T-cell (primary cell): Measurements from ENCODE around the gene DNAI7. TPM values are rescaled to one million over a fixed set of nuclear protein-coding genes. Genes with fewer than 3 reads are reported as not detected.
A peak's percentile ranks its signal among the peaks of the same experiment; 100 is the strongest.

Experiments used
- ATAC-seq, 4 experiments: fragments of 200-7000 bp in 3 of 4; fragments of 150-1000 bp in 1 of 4; cut with Tn5 transposase; replicated peaks in 1 of 4; 1 replicate in 3 of 4; 2 replicates in 1 of 4; pipeline ENCODE4 v1.10.0; 2021; ENCODE audit warnings: moderate library complexity in 3 of 4, mild to moderate bottlenecking in 2 of 4, moderate number of reproducible peaks in 1 of 4
- CTCF ChIA-PET, 2 donors: fragments of 300-600 bp; sonication (Branson Sonifier 250); formaldehyde crosslinking; loops; one replicate each; lab custom pipeline; 2022; ENCODE audit warnings: antibody characterized with exemption in 2 of 2; lab: Charles Lee
- POLR2A ChIA-PET, 2 donors: fragments of 300-600 bp; sonication (Branson Sonifier 250); formaldehyde crosslinking; loops; one replicate each; lab custom pipeline; 2022; ENCODE audit warnings: antibody characterized with exemption in 2 of 2; lab: Charles Lee
- DNase-seq, 35 experiments: peaks; one replicate each; pipeline versions ENCODE4 v3.0.0 to v3.0.0-alpha.2; 2013 to 2023
- H3K27ac ChIP-seq: one replicate; pipeline ENCODE4 v1.5.1; 2013; ENCODE audit warnings: low read length
- H3K27me3 ChIP-seq, 2 experiments: replicated peaks in 1 of 2; 1 replicate in 1 of 2; 2 replicates in 1 of 2; pipeline versions ENCODE4 v1.6.1 to v1.7.0; 2013; ENCODE audit warnings: low read length in 1 of 2, mixed read lengths in 1 of 2; ENCODE audit not compliant: control insufficient read depth in 2 of 2, insufficient read depth in 2 of 2; ENCODE audit errors: extremely low read depth in 1 of 2
- H3K36me3 ChIP-seq, 2 donors: 1 replicate in 1 of 2; 2 replicates in 1 of 2; pipeline versions ENCODE4 v1.6.1 to v1.7.0; 2013; ENCODE audit warnings: low read length in 1 of 2; ENCODE audit not compliant: control insufficient read depth in 2 of 2, insufficient read depth in 1 of 2; ENCODE audit errors: extremely low read depth in 1 of 2
- H3K4me1 ChIP-seq, 2 experiments: 1 replicate in 1 of 2; 2 replicates in 1 of 2; pipeline versions ENCODE4 v1.6.1 to v1.7.0; 2013; ENCODE audit warnings: low read length in 2 of 2, mixed read lengths in 1 of 2; ENCODE audit not compliant: insufficient read depth in 2 of 2, control insufficient read depth in 1 of 2; ENCODE audit errors: extremely low read depth in 1 of 2
- H3K4me3 ChIP-seq, 2 donors: 1 replicate in 1 of 2; 2 replicates in 1 of 2; pipeline versions ENCODE4 v1.5.1 to v1.7.0; 2013; ENCODE audit warnings: mild to moderate bottlenecking in 2 of 2, low read length in 1 of 2, moderate library complexity in 1 of 2; ENCODE audit not compliant: control insufficient read depth in 1 of 2; ENCODE audit errors: extremely low read depth in 1 of 2
- H3K9me3 ChIP-seq: 2 replicates; pipeline ENCODE4 v1.7.0; 2013
- H3K27ac Mint-ChIP-seq, 2 donors: one replicate each; pipeline ENCODE4 v1.8.0; 2020 to 2021; ENCODE audit warnings: mild to moderate bottlenecking in 2 of 2, mixed read lengths in 2 of 2
- H3K27me3 Mint-ChIP-seq, 2 donors: one replicate each; pipeline ENCODE4 v1.8.0; 2021 to 2022; ENCODE audit warnings: mixed read lengths in 2 of 2
- H3K36me3 Mint-ChIP-seq: one replicate; pipeline ENCODE4 v1.8.0; 2021; ENCODE audit warnings: mixed read lengths
- H3K4me1 Mint-ChIP-seq, 3 donors: one replicate each; pipeline ENCODE4 v1.8.0; 2020 to 2022; ENCODE audit warnings: mixed read lengths in 3 of 3, mild to moderate bottlenecking in 1 of 3
- H3K4me3 Mint-ChIP-seq, 3 donors: one replicate each; pipeline ENCODE4 v1.8.0; 2020 to 2022; ENCODE audit warnings: mild to moderate bottlenecking in 3 of 3, mixed read lengths in 3 of 3, moderate library complexity in 3 of 3
- H3K9me3 Mint-ChIP-seq, 3 donors: one replicate each; pipeline ENCODE4 v1.8.0; 2020 to 2022; ENCODE audit warnings: mixed read lengths in 3 of 3
- WGBS: methylation state at CpG from one replicate; pipeline ENCODE4 v1.1.5; 2013; ENCODE audit warnings: missing lambda C conversion rate; ENCODE audit not compliant: insufficient coverage; 5-methylcytosine and 5-hydroxymethylcytosine counted together
- total RNA-seq, 35 experiments: library from RNA in 6 of 35; stranded (reverse) in 6 of 35; fragments of 120-200 nt in 1 of 35; gene quantifications; one replicate each; pipeline versions ENCODE4 v1.2.1 to v1.2.4 and lab custom pipeline; 2013 to 2026

DNAI7 gene
- total RNA-seq, 5 donors from 2014 or later (not counting 1 experiment from before 2014, with no cell fraction given) = 0.16 to 0.90 (median 0.30) TPM; not detected in 2

DNA sequence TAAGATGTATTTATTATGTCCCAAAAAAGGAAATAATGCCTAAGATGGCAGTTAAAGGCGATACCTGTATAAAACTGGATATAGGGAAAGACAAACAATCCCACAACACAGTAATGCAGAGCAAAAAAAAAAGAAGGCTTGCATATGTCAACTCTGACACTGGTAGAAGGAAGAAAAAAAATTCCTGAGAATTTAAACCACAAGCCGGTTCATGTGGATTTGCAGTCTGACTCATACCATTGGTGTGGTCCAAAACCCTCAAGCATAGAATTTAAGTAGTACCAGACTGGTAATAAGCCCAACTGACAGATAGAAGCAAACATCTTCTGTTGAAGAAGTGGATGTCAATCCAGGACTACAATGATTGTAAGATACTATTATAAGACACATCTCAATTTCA, 7.2 kb downstream of the DNAI7 start:
- H3K27me3 ChIP-seq = no peaks in the 10 kb centered on the region
- DNase-seq (no peak), ATAC-seq (no peak)
- Mint-ChIP-seq H3K27me3 (no peaks in the 10 kb centered on the region), H3K9me3 (no peaks in the 10 kb centered on the region), H3K36me3 (no peaks in the 10 kb centered on the region), H3K4me3 (peak overlapping the region in 1 of 3 donors; percentile 70), H3K4me1 (peaks cover 13 to 14% (median 14%) of the 10 kb centered on the region in 3 donors), H3K27ac (no peak overlapping the region)
- POLR2A ChIA-PET = no interaction called here
- no peak overlapping the region for H3K4me3 ChIP-seq
- CTCF ChIA-PET = interaction anchor here in 1 of 2 donors (0.6 to 0.9 kb wide), 2 partner anchors 136 to 200 kb away, joined by 3 read pairs; no protein-coding TSS in a partner anchor
- no peaks in the 10 kb centered on the region for H3K36me3 ChIP-seq
- H3K9me3 ChIP-seq = no peaks in the 10 kb centered on the region
- no CpG with 5 or more reads among the region's 2 CpGs for WGBS
- no peak overlapping the region for H3K27ac ChIP-seq
- H3K4me1 ChIP-seq = peaks cover 0 to 10% of the 10 kb centered on the region in 2 experiments

- H3K27ac ChIP-seq = peak overlapping the region; percentile 40
Measured at GRCh38 chr12:25186788-25187402, 8.1 kb downstream of the DNAI7 start.

DNA sequence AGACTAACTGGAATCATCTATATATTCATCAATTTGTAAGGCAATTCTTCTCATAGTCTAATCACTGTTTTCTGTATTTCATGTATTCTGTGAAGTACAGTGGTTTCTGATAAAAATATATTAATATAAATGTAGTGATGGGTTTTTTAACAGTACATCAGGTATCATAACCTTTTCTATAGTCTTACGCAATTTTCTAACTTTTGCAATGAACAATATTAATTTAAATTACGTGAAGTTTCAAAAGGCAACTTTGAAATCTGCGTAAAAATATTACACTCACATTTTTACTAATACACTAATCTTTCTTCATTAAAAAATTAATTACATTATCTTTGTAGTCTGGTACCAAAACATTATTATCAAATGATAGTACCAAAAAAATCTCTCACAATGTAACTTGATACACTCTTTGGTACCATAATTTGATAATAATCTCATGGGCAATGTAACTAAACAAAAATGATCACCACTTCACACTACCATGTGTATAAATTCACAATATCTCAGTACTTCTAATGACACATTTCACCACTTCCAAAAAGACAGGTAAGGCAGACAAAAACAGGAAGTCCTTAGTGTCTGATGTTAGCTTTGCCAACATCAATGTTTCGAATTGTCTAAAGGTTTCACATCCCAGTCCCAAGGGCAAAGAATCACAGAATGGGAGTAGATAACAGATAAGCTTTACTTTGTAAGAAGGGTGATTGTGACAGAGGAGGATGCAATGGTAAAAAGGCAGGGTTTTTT, 8.7 kb downstream of the DNAI7 start:
- Mint-ChIP-seq H3K27me3 (no peaks in the 10 kb centered on the region), H3K4me3 (peak overlapping the region; percentile 69 to 81 (median 70)), H3K9me3 (no peaks in the 10 kb centered on the region), H3K4me1 (peaks cover 13 to 14% (median 14%) of the 10 kb centered on the region in 3 donors), H3K36me3 (no peaks in the 10 kb centered on the region), H3K27ac (peak overlapping the region; percentile 89 to 92)
- no peaks in the 10 kb centered on the region for H3K27me3 ChIP-seq
- H3K27ac ChIP-seq = peak overlapping the region; percentile 40
- ChIA-PET POLR2A (interaction anchor here in 1 of 2 donors (0.6 kb wide), 1 partner anchor 14 kb away, joined by 6 read pairs; no protein-coding TSS in a partner anchor), CTCF (interaction anchor here (0.7 to 0.8 kb wide), 3 partner anchors 18 to 133 kb away, joined by 3 to 4 read pairs (median 4); no protein-coding TSS in a partner anchor)
- no peaks in the 10 kb centered on the region for H3K9me3 ChIP-seq
- DNase-seq (peak in 1 of 35 experiments; percentile 49), ATAC-seq (peak; percentile 64 to 85 (median 82))
- WGBS = 100% methylated on average over 1 of the region's 4 CpGs
- H3K4me3 ChIP-seq = peak overlapping the region in 1 of 2 donors; percentile 34
- H3K4me1 ChIP-seq = peaks cover 0 to 10% of the 10 kb centered on the region in 2 experiments
- H3K36me3 ChIP-seq = no peaks in the 10 kb centered on the region

More at GRCh38 chr12:25186788-25187402, 8.1 kb downstream of the DNAI7 start:
- peak; percentile 69 to 81 (median 75) for ATAC-seq
- no peaks in the 10 kb centered on the region for H3K36me3 ChIP-seq
- Mint-ChIP-seq H3K4me1 (peaks cover 13 to 14% (median 14%) of the 10 kb centered on the region in 3 donors), H3K27me3 (no peaks in the 10 kb centered on the region), H3K9me3 (no peaks in the 10 kb centered on the region), H3K4me3 (peak overlapping the region; percentile 69 to 81 (median 70)), H3K36me3 (no peaks in the 10 kb centered on the region), H3K27ac (peak overlapping the region; percentile 89 to 92)
- H3K4me3 ChIP-seq = peak overlapping the region in 1 of 2 donors; percentile 34
- ChIA-PET POLR2A (interaction anchor here in 1 of 2 donors (0.6 kb wide), 1 partner anchor 15 kb away, joined by 6 read pairs; no protein-coding TSS in a partner anchor), CTCF (interaction anchor here (0.6 to 0.9 kb wide), 5 partner anchors 18 to 201 kb away, joined by 3 to 4 read pairs (median 3); no protein-coding TSS in a partner anchor)
- WGBS = 0% methylated on average over 3 of the region's 3 CpGs
- no peaks in the 10 kb centered on the region for H3K27me3 ChIP-seq
- DNase-seq = peak in 2 of 35 experiments; percentile 7 to 54
- peaks cover 0 to 10% of the 10 kb centered on the region in 2 experiments for H3K4me1 ChIP-seq
- no peaks in the 10 kb centered on the region for H3K9me3 ChIP-seq

DNA sequence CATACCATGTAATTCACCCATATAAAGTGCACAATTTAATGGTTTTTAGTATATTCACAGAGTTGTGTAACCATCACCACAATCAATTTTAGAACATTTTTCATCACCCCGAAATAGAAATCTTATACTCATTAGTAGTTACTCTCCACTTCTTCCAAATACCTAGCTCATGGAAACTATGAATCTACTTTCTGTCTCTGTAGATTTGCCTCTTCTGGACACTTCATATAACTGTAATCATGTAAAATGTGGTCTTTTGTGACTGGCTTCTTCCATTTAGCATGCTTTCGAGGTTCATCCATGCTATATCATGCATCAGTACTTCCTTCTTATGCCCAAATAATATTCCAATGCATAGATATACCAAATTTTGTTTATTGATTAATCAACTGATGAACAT, 10.8 kb downstream of the DNAI7 start:
- H3K27ac ChIP-seq = no peak overlapping the region
- H3K27me3 Mint-ChIP-seq = no peaks in the 10 kb centered on the region
- no peak for ATAC-seq
- peaks cover 0 to 10% of the 10 kb centered on the region in 2 experiments for H3K4me1 ChIP-seq
- no CpG with 5 or more reads among the region's 2 CpGs for WGBS
- H3K27me3 ChIP-seq = no peaks in the 10 kb centered on the region
- no peak overlapping the region for H3K4me3 Mint-ChIP-seq
- peaks cover 4% of the 10 kb centered on the region for H3K36me3 Mint-ChIP-seq
- H3K4me3 ChIP-seq = no peak overlapping the region
- H3K36me3 ChIP-seq = no peaks in the 10 kb centered on the region
- DNase-seq = no peak
- ChIA-PET CTCF (no interaction called here), POLR2A (interaction anchor here in 1 of 2 donors (1.1 kb wide), 1 partner anchor 192 kb away, joined by 4 read pairs; no protein-coding TSS in a partner anchor)
- no peak overlapping the region for H3K27ac Mint-ChIP-seq
- peaks cover 13 to 14% (median 14%) of the 10 kb centered on the region in 3 donors for H3K4me1 Mint-ChIP-seq
- H3K9me3 ChIP-seq = no peaks in the 10 kb centered on the region
- peaks cover 0 to 9% (median 4%) of the 10 kb centered on the region in 3 donors for H3K9me3 Mint-ChIP-seq

- Histone ChIP-seq H3K36me3 (no peaks in the 10 kb centered on the region), H3K4me3 (no peak overlapping the region), H3K9me3 (no peaks in the 10 kb centered on the region), H3K4me1 (peaks cover 0 to 10% of the 10 kb centered on the region in 2 experiments), H3K27ac (no peak overlapping the region), H3K27me3 (no peaks in the 10 kb centered on the region)
- POLR2A ChIA-PET = interaction anchor here in 1 of 2 donors (0.6 kb wide), 1 partner anchor 56 kb away, joined by 3 read pairs; no protein-coding TSS in a partner anchor
- ATAC-seq (no peak), DNase-seq (no peak)
- H3K9me3 Mint-ChIP-seq = peaks cover 0 to 9% (median 4%) of the 10 kb centered on the region in 3 donors
- H3K4me3 Mint-ChIP-seq = no peak overlapping the region
- CTCF ChIA-PET = interaction anchor here (0.5 to 0.7 kb wide), 4 partner anchors 68 to 1623 kb away, joined by 3 to 4 read pairs (median 4); partner anchors contain the start of gene KRAS (in 1 of the 2)
- peaks cover 13 to 14% (median 14%) of the 10 kb centered on the region in 3 donors for H3K4me1 Mint-ChIP-seq
- peaks cover 4% of the 10 kb centered on the region for H3K36me3 Mint-ChIP-seq
- WGBS = 78% methylated on average over 3 of the region's 3 CpGs
- H3K27me3 Mint-ChIP-seq = no peaks in the 10 kb centered on the region
- no peak overlapping the region for H3K27ac Mint-ChIP-seq
Measured at GRCh38 chr12:25182765-25183164, 12.2 kb downstream of the DNAI7 start.

- Histone ChIP-seq H3K4me1 (no peaks in the 10 kb centered on the region), H3K27me3 (peaks cover 0 to 2% of the 10 kb centered on the region in 2 experiments), H3K27ac (no peak overlapping the region), H3K36me3 (no peaks in the 10 kb centered on the region), H3K4me3 (no peak overlapping the region), H3K9me3 (no peaks in the 10 kb centered on the region)
- DNase-seq = no peak
- Mint-ChIP-seq H3K27me3 (no peaks in the 10 kb centered on the region), H3K4me3 (no peak overlapping the region), H3K9me3 (no peaks in the 10 kb centered on the region), H3K36me3 (no peaks in the 10 kb centered on the region), H3K27ac (no peak overlapping the region), H3K4me1 (no peaks in the 10 kb centered on the region)
- 93% methylated on average over 5 of the region's 6 CpGs for WGBS
- ChIA-PET CTCF (no interaction called here), POLR2A (no interaction called here)
- ATAC-seq = no peak
Measured at GRCh38 chr12:25162866-25163265, 32.1 kb downstream of the DNAI7 start.
